Stimulated activated CD8-positive, alpha-beta memory T cell treated with anti-CD3 and anti-CD28 coated beads, Interleukin-7, amount 100 ng/mL, for 48 hours (primary cell): Measurements from ENCODE around the gene DRAP1.

Source experiments
- DNase-seq, 2 donors: peaks; one replicate each; pipeline ENCODE4 v3.0.0-alpha.2; 2020; ENCODE audit warnings: low read depth in 1 of 2; ENCODE audit errors: extremely low read depth in 1 of 2

The DRAP1 gene

GRCh38 chr11:65900899-65901180 lies 18.4 kb upstream of the DRAP1 start:
- DNase-seq, result no peak

GRCh38 chr11:65903068-65903481 lies 16.2 kb upstream of the DRAP1 start:
- DNase-seq, result no peak

- no peak for DNase-seq
These were observed 15.5 kb upstream of the DRAP1 start for GRCh38 chr11:65903715-65904114.

GRCh38 chr11:65906602-65907001 lies 12.6 kb upstream of the DRAP1 start:
- DNase-seq, result no peak

GRCh38 chr11:65907878-65908277 lies 11.3 kb upstream of the DRAP1 start:
- DNase-seq, result no peak

GRCh38 chr11:65911682-65912568 lies 7.3 kb upstream of the DRAP1 start:
- DNase-seq, result no peak

GRCh38 chr11:65912845-65913244 lies 6.4 kb upstream of the DRAP1 start:
- no peak for DNase-seq

- no peak for DNase-seq
These were observed 4.0 kb upstream of the DRAP1 start for GRCh38 chr11:65915101-65915820.

- DNase-seq, result no peak
These were observed 3.4 kb upstream of the DRAP1 start for GRCh38 chr11:65915821-65916251.

GRCh38 chr11:65916391-65916790 lies 2.8 kb upstream of the DRAP1 start:
- no peak for DNase-seq

GRCh38 chr11:65917077-65917433 lies 2.2 kb upstream of the DRAP1 start:
- DNase-seq, result no peak

- no peak for DNase-seq
These were observed 1.6 kb upstream of the DRAP1 start for GRCh38 chr11:65917434-65918210.

GRCh38 chr11:65918211-65919140 lies 750 bp upstream of the DRAP1 start, which contains the start of gene C11orf68:
Gene C11orf68 (minus strand): TSS chr11:65919062. CDS start chr11:65919031, 31 bp downstream.
- no peak for DNase-seq

- DNase-seq, result no peak
These were observed 546 bp downstream of the DRAP1 start for GRCh38 chr11:65919573-65920371.

- DNase-seq, result no peak
These were observed 1.2 kb downstream of the DRAP1 start for GRCh38 chr11:65920372-65920802.

- DNase-seq, result no peak
These were observed 1.9 kb downstream of the DRAP1 start for GRCh38 chr11:65921033-65921555.

- no peak for DNase-seq
These were observed 2.6 kb downstream of the DRAP1 start for GRCh38 chr11:65921876-65922275.

- DNase-seq, result no peak
These were observed 3.3 kb downstream of the DRAP1 start for GRCh38 chr11:65922565-65922964.

- no peak for DNase-seq
These were observed 6.2 kb downstream of the DRAP1 start for GRCh38 chr11:65925397-65925796.
